GDM1 (cell line): Measurements from ENCODE around the gene KIF1A.
"Not testable (repeated sequence)": the region's sequence is repeated elsewhere in the genome, so short reads cannot be mapped to it uniquely, and the experiment has no call there.

Source experiments
- DNase-seq: peaks from one replicate; lab custom pipeline; 2025; lab: John Stamatoyannopoulos, UW

The KIF1A gene

DNA sequence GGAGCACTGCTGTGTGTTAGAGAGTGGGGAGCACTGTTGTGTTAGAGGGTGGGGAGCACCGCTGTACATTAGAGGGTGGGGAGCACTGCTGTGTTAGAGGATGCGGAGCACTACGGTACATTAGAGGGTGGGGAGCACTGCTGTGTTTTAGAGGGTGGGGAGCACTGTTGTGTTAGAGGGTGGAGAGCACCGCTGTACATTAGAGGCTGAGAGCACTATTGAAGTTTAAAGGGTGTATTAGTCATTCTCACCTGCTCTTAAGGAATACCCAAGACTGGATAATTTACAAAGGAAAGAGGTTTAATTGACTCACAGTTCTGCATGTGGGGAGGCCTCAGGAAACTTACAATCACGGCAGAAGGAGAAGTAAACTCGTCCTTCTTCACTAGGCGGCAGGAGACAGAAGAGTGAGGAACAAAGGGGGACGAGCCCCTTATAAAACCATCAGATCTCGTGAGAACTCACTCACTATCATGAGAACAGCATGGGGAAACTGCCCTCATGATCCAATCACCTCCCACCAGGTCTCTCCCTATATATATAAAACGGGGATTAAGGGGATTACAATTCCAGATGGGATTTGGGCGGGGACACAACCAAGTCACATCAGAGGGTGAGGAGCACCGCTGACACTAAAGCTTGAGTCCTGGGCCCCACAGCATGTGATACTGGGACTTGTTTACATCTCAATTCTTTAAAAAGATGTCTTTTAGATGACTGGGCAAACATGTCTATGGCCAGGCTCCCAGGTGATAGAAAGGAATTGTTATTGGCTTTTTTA lies 29.1 kb upstream of the KIF1A start:
- DNase-seq, result no peak

DNA sequence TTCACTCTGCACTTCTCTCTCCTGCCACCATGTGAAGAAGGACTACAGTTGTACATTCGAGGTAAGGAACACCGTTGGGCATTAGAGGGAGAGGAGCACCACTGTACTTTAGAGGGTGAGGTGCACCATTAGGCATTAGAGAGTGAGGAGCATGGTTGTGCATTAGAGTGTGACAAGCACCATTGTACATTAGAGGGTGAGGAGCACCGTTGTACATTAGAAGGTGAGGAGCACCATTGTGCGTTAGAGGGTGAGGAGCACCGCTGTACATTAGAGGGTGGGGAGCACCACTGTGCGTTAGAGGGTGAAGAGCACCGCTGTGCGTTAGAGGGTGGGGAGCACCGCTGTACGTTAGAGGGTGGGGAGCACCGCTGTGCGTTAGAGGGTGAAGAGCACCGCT lies 27.8 kb upstream of the KIF1A start:
- no peak for DNase-seq

DNA sequence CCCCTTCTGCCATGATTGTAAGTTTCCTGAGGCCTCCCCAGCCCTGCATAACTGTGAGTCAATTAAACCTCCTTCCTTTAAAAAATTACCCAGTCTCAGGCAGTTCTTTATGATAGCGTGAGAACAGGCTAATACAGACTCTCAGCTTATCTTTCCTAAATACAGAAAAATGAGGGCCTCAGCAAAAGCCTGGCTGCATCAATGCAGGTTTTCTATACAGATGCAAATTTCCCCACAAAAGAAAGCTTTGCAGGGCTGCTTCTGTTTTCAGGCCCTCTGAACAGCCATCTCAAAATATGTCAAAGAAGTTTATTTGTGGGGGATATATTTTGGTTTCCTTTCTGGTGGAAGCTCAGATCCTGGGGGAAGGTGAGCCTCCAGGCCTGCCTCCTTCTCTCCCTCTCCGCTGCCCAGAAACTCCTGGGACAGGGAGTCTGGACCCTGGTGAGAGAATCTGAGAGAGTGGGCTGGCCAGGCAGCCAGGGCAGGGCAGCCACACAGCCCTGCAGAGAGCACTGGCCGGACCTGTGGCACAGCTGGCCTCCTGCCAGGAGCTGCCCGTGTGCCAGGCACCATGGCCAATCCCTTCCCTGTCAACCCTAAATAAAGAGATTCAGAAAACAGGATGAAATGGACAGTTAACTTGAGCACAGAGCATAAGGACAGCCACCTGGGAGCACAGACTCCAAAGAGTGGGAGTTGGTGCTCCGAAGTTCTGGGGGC lies 27.0 kb upstream of the KIF1A start:
- no peak for DNase-seq

DNA sequence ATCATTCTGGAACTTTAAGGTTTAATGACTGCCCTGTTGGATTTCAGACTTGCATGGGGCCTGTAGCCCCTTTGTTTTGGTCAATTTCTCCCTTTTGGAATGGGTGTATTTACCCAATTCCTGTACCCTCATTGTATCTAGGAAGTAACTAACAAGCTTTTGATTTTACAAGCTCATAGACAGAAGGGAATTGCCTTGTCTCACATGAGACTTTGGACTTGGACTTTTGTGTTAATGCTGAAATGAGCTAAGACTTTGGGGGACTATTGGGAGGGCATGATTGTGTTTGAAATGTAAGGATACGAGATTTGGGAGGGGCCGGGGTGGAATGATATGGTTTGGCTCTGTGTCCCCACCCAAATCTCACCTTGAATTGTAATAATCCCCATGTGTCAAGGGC lies 26.3 kb upstream of the KIF1A start:
- DNase-seq, result not testable (repeated sequence)

DNA sequence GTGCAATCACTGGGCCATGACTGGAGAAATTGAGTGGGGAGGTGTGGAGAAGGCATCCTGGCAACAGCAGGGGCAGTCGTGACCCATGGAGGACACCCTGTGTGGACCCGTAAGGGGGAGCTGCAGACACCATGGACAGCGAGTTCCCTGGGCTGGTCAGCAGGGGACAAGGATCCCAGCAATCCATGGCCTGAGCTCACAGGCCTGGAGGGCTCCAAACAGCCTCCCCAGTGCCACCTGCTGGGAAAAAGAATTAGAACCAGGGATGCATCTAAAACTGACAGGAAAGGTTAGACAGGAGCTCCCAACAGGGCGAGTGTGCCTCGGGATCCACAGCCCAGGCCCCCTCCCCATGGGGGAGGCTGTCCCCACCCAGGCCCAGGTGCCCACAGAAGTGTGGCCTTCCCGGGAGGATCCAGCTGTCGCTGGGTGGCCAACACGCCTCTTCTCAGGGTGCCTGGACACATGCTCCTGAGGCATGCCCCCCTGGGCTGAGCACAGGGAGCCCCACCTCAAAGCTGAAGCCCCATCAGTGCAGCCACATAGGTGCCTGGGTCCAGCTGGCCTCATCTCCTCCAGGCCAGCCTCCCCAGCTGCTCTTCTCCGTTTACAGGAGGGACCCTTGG lies 20.5 kb upstream of the KIF1A start:
- no peak for DNase-seq

DNA sequence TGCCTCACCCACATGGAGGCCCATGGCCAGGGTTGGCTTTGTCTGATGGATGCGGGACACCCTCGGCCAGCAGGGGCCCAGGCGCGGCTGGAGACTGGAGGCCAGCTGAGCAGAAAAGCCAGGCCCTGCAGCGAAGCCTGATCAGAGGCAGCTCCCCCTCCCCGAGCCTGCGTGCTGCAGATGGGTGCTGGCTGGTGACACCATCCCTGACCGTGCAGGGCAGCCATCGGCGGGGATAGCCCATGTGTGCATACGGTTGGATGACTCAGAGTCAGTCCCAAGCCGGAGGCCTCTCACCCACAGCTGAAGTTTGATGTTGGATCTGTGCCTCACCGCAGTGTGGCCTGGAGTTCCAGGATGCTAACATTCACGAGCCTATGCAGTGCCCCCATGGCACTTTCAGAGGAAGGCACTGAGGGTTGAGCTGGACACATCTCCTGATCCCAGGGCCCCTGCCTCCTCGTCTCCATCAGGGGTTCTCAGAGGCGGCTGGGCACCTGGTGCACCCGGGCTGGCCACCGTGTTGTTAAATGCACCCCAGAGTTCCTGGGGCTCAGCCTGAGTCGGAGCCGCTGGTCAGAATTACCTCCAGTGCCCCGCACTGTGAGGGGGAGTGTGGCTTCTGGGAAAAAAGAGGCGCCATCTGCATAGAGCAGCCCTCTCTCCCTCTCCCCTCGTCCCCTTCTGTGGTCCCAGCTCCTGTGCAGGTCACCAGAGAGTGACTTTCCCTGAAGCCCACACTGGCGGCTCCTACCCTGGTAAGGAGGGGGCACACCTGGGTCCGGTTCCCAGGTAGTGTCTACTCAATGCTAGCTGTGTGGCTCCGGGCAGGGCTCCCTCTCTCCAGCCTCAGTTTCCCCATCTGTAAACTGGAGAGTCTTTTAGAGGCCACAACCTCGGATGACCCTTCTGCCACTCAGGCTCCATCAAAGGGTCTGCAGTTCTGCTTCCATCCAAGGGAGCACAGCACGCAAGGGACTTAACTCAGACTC lies 19.4 kb upstream of the KIF1A start:
- DNase-seq, result no peak

DNA sequence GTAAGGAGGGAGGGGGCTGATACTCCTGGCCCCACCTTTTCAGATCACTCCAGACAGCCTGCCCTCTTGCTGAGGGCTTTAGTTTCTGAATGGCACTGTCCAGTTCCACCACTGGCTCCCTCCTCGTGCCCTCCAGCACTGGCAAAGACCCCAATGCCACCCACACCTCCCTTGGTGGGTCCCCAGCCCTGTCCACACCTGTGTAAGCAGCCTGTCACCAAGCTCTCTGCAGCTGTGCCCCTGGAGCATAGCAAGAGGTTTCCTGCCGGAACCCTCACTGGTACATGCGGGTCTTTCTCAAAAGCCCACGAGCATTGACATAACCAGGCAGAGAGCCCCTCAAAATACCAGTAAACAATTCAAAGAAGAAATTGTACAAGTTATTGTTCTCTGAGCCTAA lies 17.6 kb upstream of the KIF1A start:
- DNase-seq, result no peak

DNA sequence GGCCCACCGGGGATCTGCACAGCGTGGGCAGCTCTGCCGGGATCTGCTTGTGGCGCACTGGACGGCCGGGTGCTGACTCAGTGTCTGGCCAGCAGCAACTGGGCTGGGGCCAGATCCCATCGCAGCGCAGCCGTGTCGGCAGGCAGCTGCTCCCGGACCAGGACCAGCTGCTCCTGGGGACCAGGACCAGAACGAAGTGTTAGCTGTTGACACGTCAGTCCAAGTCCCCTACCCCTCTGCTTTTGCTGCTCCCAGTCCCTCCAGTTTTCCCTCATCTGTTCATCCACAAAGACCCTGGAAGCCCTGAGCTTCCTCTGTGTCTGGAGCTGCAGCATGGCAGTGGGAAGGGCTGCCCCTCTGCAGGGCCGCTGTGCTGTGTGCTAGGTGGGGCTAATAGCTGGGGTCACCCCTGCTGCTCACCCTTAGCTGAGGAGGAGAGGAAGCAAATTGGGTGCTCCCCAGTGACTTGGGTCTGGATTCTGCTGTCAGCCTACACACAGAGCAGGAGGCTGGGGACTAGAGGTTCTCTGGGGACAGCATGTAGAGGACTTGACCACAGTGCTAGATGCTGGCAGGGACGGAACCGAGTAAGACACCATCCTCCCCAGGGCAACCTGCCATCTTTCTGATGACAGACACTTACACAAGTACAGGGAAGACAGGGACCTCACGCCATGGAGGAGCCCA lies 16.9 kb upstream of the KIF1A start:
- DNase-seq, result no peak

DNA sequence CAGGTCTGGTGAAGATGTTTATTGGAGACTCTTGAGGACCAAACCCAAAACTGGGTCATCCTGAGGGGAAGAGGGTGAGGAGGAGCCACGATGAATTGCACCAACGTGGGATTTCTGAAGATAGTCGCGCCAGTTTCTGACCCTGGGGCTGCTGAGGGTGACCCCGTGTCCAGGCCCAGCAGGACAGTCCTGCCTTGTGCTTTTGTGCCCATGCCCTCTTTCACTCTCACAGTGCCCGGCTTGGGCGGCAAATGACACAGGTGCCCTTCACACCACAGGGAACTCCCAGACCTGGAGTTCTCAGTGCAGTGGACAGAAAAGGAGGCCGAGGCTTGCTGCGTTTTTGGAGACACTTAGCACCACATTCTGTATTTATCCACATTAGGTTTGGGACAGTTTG lies 15.5 kb upstream of the KIF1A start:
- DNase-seq, result no peak

DNA sequence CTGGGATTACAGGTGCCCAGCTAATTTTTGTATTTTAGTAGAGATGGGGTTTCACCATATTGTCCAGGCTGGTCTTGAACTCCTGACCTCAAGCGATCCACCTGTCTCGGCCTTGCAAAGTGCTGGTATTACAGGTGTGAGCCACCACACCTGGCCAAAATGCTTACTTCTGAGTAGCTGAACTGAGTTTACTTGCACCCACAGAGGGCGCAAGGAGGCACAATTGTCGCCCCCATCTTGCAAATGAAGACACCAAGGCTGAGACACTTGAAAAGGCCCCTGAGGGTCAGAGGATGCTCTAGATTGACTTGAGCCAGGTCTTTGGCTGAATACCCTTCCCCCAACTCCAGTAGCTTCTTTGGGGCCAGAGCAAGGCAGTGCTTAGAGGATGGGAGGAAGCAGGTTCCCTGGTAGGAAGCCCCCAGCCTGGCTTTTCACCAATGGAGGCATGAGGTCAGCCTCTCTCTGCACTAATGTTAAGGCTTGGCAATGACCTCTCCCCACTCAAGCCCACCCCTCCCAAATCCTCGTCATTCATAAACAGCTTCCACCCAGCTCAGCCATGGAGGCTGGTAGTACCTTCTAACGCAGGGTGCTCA lies 14.5 kb upstream of the KIF1A start:
- no peak for DNase-seq

DNA sequence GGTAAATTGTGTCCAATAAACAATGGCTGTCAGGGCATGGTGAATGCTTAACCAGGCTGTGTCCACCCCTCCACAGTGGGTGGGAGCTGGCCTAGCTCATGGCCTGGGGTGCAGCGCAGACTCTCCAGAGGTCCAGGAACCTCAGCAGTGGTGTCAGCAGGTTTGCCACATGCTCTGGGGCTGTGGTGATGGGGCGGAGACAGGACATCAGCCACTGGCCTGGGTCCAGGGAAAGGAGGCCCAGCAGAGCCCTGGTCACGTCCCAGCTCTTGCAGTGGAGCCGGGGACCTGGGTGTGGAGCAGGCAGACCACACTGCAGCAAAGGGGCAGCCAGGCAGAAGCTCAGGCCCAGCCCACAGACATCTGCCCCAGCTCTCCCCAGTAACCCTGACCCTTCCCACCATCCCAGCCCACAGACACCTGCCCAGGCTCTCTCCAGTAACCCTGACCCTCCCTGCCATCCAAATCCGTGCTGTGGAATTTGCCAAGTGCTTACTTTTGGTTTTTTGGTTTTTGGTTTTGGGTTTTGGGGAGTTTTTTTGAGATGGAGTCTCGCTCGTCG lies 13.8 kb upstream of the KIF1A start:
- no peak for DNase-seq

DNA sequence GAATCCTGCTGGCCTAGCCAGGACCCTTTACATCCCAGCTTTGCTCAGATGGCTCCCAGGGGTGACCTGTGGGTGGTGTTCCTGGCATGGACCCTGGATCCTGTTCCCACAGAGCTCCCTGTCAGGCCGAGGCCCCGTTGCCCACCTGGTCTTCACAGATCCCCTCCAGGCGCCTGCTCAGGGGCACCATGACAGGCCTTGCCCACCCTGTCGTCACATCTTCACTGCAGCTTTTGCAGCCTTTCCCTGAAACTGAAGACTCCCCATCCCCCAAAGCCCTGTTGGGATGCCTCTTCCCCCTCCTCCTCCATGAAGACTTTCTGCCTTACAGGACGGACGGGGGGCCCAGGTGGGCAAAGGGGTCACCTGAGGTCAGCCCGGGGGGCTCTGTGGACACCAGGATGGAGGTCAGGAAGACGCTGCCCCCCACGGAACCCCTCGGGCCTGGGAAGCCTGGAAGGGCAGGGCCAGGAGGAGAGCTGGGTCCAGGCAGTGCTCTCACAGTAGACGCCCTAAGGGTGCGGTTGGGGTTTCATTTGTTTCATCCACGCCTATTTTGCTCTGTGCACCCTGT lies 13.0 kb upstream of the KIF1A start:
- no peak for DNase-seq

DNA sequence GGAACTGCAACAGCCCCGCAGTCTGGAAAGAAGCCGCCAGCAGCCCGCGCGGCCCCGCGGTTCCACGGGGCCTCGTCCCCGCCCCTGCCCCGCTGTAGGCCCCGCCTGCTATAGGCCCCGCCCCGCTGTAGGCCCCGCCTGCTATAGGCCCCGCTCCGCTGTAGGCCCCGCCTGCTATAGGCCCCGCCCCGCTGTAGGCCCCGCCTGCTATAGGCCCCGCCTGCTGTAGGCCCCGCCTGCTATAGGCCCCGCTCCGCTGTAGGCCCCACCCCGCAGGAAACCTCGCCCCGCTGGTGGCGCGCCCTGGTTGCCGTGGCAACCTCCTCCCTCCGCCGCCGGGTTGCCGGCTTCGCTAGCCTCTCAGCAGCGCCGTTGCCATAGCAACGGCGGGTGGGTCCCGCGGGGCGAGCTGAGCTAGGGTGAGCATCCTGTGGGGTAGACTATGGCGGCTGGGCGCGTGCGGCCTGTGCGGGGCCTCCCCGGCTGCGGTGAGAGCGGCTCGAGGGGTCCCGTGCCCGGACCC lies 12.2 kb upstream of the KIF1A start:
- DNase-seq, result peak; percentile 92

DNA sequence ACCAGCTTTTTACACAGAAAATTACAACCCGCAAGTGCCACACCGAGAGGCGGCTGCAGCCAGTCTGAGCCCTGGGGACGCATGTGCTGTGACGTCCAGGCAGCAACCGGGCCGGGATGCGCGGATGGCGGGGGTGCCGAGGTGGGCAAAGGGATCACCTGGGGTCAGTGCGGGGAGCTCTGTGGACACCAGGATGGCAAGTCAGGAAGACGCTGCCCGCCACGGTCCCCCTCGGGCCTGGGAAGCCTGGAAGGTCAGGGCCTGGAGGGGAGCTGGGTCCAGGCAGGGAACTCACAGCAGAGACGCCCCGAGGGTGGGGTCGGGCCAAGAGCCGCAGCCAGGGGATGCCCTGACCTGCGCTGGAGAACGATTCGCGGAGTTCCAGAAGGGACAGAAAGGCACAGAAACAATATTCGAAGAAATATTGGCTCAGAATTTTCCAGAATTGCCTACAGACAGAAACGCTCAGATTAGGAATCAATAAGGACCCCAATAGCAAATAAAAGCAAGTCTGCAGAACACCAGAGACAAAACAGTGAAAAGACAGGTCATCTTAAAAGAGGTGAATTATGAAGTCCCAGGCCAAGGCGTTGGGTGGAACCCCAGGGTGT lies 11.7 kb upstream of the KIF1A start:
- DNase-seq, result no peak

DNA sequence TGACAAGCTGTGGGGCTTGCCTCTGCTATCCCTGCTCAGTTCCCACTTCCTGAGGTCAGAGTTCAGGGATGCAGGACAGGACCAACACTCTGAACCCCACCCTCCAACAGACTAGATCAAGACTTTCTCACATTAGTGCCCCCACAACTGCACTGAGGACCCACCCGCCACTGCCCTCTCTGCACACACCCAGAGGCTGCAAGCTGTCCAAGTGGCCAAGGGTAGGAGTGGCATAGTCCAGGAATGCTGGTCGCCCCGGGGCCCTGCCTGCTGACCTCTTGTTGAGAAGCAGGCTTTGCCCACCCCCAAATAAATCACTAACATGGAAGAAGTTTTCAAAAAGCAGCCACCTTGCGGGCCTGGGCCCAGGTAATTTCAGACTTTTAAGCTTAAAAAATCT lies 5.5 kb upstream of the KIF1A start:
- no peak for DNase-seq

DNA sequence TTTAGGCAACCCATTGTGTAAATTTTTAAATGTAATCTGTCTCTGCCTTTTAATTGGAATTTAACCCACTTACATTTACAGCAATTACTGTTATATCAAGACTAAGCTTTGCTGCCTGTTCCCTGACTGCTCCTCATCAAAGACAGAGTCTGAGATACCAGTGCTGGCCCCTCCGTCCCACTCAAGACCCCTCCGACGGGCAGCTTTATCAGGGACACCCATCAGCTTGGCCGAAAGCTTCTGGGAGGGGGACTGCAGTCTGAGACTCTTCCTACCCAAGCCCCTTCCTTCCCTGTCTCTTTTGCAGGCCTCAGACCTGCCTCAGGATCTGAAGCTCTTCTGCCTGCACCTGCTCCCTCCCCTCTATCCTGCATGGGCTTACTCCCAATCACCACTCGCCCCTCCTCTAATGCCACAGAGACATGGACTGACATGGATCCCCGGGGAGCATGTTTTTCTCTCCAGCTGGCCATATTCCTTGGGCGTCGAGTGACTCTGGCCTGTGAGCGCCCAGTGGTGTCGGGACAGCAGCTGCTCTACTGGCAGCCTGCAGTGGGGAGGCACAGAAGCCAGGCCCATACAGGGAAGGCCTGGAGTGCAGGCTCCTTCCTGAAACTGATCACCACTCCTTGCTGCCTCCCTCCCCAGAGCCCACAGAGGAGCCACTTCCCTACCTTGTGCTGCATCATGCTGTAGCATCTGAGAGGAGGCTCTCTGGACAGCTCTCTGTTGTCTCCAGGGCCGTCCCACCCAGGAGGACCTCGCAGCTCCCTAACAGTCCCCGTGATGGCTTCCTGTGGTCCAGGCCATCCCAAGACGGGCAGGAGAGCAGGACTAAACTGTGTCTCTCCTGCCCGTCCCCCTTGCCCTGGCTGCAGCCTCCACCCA lies 3.7 kb upstream of the KIF1A start:
- DNase-seq, result no peak

DNA sequence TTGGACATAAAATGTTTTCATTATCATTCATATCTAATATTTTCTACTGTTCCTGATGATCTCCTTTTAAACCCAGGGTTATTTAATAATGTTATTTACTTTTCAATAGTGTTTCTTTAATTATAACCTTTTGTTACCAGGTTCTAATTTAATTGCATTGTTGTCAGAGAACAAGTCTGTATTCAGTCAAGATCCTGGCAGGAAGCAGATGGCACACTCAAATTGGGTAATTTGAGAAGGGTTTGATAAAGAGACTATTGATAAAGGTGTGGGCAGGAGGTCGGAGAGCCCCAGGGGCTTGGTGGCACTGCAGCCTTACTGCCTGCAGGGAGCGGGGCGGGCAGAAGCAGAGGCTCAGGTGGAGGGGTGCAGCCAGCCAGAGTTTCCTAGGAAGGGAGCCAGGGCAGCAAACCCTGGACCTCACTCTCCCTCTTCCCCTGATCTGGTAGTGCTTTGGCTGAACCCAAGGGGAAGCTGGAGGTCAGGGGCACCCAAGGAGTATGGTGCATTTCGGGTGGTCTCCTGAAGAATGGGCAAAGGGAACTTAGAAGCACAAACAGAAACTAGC lies 2.3 kb upstream of the KIF1A start:
- no peak for DNase-seq

DNA sequence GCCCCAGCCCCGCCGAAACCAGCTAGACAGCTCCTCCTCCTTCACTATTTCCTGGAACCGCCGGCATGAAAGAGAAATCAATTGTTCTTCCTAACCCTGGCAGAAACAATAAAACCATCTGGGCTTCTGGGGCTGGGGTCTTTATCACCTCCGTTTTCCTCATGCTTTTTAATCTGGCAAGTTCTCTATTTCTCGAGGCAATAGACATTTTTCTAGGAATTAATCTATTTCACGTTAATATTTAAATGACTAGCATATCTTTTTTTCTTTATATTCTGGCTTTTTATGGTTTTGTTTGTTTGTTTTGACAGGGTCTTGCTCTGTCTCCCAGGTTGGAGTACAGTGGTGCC lies 1.4 kb upstream of the KIF1A start:
- DNase-seq, result no peak
